ENCODE results near the gene TRRAP. TPM values are rescaled to one million over a fixed set of nuclear protein-coding genes. Genes with fewer than 3 reads are reported as not detected.
A peak's percentile ranks its signal among the peaks of the same experiment; 100 is the strongest.

The TRRAP gene
- total and polyA plus RNA-seq, 7 experiments from 2014 or later, result 3.2 to 72.3 (median 63.6) TPM

DNA sequence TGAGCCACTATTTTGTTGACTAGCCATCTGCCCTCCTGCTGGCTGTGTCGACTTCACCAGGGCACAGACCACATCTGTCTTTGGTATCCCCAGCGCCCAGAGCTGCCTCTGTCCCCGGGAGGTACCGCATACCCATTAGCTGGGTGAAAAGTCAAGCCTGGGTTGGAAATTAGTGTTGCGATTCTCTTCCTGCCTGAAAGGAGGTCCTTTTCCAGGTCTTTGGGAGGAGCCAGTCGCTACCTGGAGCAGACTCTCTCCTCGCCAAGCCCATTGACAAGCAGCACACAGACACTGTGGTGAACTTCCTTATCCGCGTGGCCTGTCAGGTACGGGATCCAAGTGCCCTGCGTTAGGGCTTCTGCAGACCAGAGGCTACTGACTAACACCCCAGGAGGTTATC lies 79.4 kb downstream of the TRRAP start:
- H3K27ac Mint-ChIP-seq, result no peak overlapping the region

DNA sequence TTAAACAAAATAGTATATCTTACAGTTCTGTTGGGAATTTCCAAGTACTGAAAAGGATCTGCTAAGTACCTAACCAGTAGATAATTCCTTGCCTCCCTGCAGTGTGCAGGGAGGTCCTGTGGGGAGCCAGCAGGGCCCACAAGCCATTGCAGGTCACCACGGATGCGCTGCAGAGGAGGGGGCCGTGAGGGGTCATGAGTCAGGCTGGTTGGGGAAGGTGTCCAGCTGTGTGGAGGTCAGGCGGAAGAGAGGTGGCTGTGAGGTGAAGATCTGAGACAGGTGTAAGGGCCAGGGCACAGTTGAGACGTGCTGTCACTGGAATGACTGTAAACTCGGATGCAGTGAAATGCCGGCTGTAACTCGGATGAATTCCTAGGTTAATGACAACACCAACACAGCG lies 80.6 kb downstream of the TRRAP start:
- H3K4me1 Mint-ChIP-seq, result peaks cover 0 to 1% (median 0%) of the 10 kb centered on the region in 7 donors
- peaks cover 18 to 72% (median 40%) of the 10 kb centered on the region in 5 donors for H3K36me3 Mint-ChIP-seq
- no peaks in the 10 kb centered on the region for H3K9me3 ChIP-seq (ENCODE audit: control insufficient read depth in 2 of 3, low read length in 3 of 3)
- no peaks in the 10 kb centered on the region for H3K27me3 ChIP-seq (ENCODE audit: control insufficient read depth in 2 of 2, insufficient read depth in 2 of 2, low read length in 2 of 2)
- H3K27ac ChIP-seq (ENCODE audit: low read depth, low read length), result no peak overlapping the region
- H3K4me3 ChIP-seq (ENCODE audit: low read length), result no peak overlapping the region
- CTCF ChIA-PET, result no interaction called here
- ATAC-seq, result no peak
- no peaks in the 10 kb centered on the region for H3K27me3 Mint-ChIP-seq
- POLR2A ChIA-PET, result no interaction called here
- intact Hi-C loops (cut with micrococcal nuclease), result no loop called here
- H3K36me3 ChIP-seq (ENCODE audit: control insufficient read depth in 2 of 3, insufficient read depth in 3 of 3, low read length in 3 of 3), result peaks cover 7 to 97% (median 16%) of the 10 kb centered on the region in 3 experiments
- DNase-seq, result no peak
- H3K4me3 Mint-ChIP-seq, result no peak overlapping the region
- H3K4me1 ChIP-seq (ENCODE audit: control insufficient read depth in 2 of 2, insufficient read depth in 2 of 2, low read length in 2 of 2), result no peaks in the 10 kb centered on the region
- no peaks in the 10 kb centered on the region for H3K9me3 Mint-ChIP-seq
- H3K27ac Mint-ChIP-seq, result peak overlapping the region in 2 of 9 donors; percentile 15 to 34

More for the DNA sequence above, 79.4 kb downstream of the TRRAP start:
- POLR2A ChIA-PET, result no interaction called here
- Histone ChIP-seq H3K4me3 (ENCODE audit: low read length) (no peak overlapping the region), H3K9me3 (ENCODE audit: control insufficient read depth in 2 of 3, low read length in 3 of 3) (no peaks in the 10 kb centered on the region), H3K4me1 (ENCODE audit: control insufficient read depth in 2 of 2, insufficient read depth in 2 of 2, low read length in 2 of 2) (no peaks in the 10 kb centered on the region), H3K27me3 (ENCODE audit: control insufficient read depth in 2 of 2, insufficient read depth in 2 of 2, low read length in 2 of 2) (no peaks in the 10 kb centered on the region), H3K27ac (ENCODE audit: low read depth, low read length) (no peak overlapping the region), H3K36me3 (ENCODE audit: control insufficient read depth in 2 of 3, insufficient read depth in 3 of 3, low read length in 3 of 3) (peaks cover 7 to 98% (median 14%) of the 10 kb centered on the region in 3 experiments)
- DNase-seq, result no peak
- H3K27me3 Mint-ChIP-seq, result no peaks in the 10 kb centered on the region
- peaks cover 18 to 76% (median 40%) of the 10 kb centered on the region in 5 donors for H3K36me3 Mint-ChIP-seq
- no peaks in the 10 kb centered on the region for H3K9me3 Mint-ChIP-seq
- intact Hi-C loops (cut with micrococcal nuclease), result no loop called here
- no peak overlapping the region for H3K4me3 Mint-ChIP-seq
- peaks cover 0 to 1% (median 0%) of the 10 kb centered on the region in 7 donors for H3K4me1 Mint-ChIP-seq
- no peak for ATAC-seq
- CTCF ChIA-PET, result no interaction called here

DNA sequence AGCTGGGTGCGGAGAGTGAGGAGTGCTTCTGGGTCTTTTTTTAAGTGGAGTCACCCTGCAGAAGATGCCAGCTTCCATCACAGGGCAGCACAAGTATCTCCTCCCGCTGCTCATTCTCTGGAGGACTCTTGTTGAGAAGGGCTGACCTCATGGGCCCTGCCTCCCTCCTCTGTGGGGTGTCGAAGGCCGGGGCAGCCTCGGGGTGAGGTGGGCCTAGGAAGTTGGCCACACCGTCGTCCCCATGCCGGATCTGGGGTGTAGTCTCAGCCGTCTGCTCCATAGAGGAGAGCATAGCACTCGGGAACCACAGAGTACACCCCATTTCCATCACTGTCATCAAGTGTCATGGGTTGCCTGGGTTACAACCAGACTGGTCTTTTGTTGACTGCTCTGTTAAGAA lies 85.0 kb downstream of the TRRAP start:
- Histone ChIP-seq H3K27me3 (ENCODE audit: control insufficient read depth in 2 of 2, insufficient read depth in 2 of 2, low read length in 2 of 2) (no peaks in the 10 kb centered on the region), H3K36me3 (ENCODE audit: control insufficient read depth in 2 of 3, insufficient read depth in 3 of 3, low read length in 3 of 3) (peaks cover 19 to 96% (median 47%) of the 10 kb centered on the region in 3 experiments), H3K27ac (ENCODE audit: low read depth, low read length) (no peak overlapping the region), H3K4me3 (ENCODE audit: low read length) (no peak overlapping the region), H3K4me1 (ENCODE audit: control insufficient read depth in 2 of 2, insufficient read depth in 2 of 2, low read length in 2 of 2) (no peaks in the 10 kb centered on the region), H3K9me3 (ENCODE audit: control insufficient read depth in 2 of 3, low read length in 3 of 3) (no peaks in the 10 kb centered on the region)
- no peak for ATAC-seq
- intact Hi-C loops (cut with micrococcal nuclease), result no loop called here
- Mint-ChIP-seq H3K9me3 (no peaks in the 10 kb centered on the region), H3K4me1 (no peaks in the 10 kb centered on the region), H3K36me3 (peaks cover 12 to 65% (median 29%) of the 10 kb centered on the region in 5 donors), H3K27ac (no peak overlapping the region), H3K4me3 (no peak overlapping the region), H3K27me3 (no peaks in the 10 kb centered on the region)
- CTCF ChIA-PET, result no interaction called here
- POLR2A ChIA-PET, result no interaction called here
- DNase-seq, result no peak

DNA sequence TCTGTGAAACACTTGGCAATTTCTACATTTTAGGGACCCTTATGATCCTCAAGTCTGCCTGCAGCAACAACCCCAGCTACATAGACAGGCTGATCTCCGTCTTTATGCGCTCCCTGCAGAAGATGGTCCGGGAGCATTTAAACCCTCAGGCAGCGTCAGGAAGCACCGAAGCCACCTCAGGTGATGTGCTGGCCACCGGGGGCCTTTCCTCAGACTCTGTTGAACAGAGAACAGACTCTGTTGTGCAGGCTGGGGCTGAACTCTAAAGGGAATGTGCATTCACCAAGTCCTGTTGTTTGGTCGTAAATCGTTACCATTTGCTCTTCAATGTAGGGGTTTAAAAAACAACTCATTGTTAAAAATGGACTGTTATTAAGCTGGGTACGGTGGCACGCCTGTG lies 86.3 kb downstream of the TRRAP start:
- CTCF ChIA-PET, result no interaction called here
- no peaks in the 10 kb centered on the region for H3K9me3 Mint-ChIP-seq
- peaks cover 29 to 95% (median 47%) of the 10 kb centered on the region in 3 experiments for H3K36me3 ChIP-seq (ENCODE audit: control insufficient read depth in 2 of 3, insufficient read depth in 3 of 3, low read length in 3 of 3)
- no peaks in the 10 kb centered on the region for H3K27me3 ChIP-seq (ENCODE audit: control insufficient read depth in 2 of 2, insufficient read depth in 2 of 2, low read length in 2 of 2)
- no peak overlapping the region for H3K4me3 ChIP-seq (ENCODE audit: low read length)
- H3K27ac Mint-ChIP-seq, result peak overlapping the region in 2 of 9 donors; percentile 14 to 55
- no peak overlapping the region for H3K27ac ChIP-seq (ENCODE audit: low read depth, low read length)
- POLR2A ChIA-PET, result no interaction called here
- H3K4me3 Mint-ChIP-seq, result no peak overlapping the region
- H3K4me1 ChIP-seq (ENCODE audit: control insufficient read depth in 2 of 2, insufficient read depth in 2 of 2, low read length in 2 of 2), result no peaks in the 10 kb centered on the region
- intact Hi-C loops (cut with micrococcal nuclease), result no loop called here
- peaks cover 11 to 69% (median 30%) of the 10 kb centered on the region in 5 donors for H3K36me3 Mint-ChIP-seq
- ATAC-seq, result no peak
- H3K4me1 Mint-ChIP-seq, result no peaks in the 10 kb centered on the region
- DNase-seq, result no peak
- no peaks in the 10 kb centered on the region for H3K27me3 Mint-ChIP-seq
- no peaks in the 10 kb centered on the region for H3K9me3 ChIP-seq (ENCODE audit: control insufficient read depth in 2 of 3, low read length in 3 of 3)

DNA sequence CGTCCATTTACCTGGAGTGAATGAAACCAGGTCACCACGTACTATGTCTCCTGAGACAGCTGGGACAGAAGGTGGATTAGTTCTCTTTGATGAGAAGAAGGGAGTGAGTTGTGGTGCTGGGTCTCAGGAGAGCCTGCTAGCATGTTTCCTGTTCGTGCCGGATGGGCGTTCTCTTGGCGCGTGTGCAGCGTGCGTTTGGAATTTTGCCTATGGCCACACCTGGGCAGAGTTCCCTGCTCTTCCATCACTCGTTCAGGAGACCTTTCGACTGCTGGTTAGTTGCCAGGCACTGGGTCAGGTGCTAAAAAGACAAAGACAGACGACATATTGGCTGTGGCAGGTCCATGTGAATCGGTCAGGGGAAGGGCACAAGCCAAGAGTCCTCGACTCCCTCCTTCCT lies 90.3 kb downstream of the TRRAP start:
- intact Hi-C loops (cut with micrococcal nuclease), result no loop called here
- Mint-ChIP-seq H3K4me3 (peak overlapping the region in 1 of 10 donors; percentile 47), H3K36me3 (peaks cover 10 to 75% (median 31%) of the 10 kb centered on the region in 5 donors), H3K9me3 (no peaks in the 10 kb centered on the region), H3K27me3 (no peaks in the 10 kb centered on the region), H3K4me1 (peaks cover 0 to 2% (median 0%) of the 10 kb centered on the region in 7 donors), H3K27ac (peak overlapping the region in 1 of 9 donors; percentile 18)
- no peak overlapping the region for H3K27ac ChIP-seq (ENCODE audit: low read depth, low read length)
- POLR2A ChIA-PET, result no interaction called here
- no peaks in the 10 kb centered on the region for H3K27me3 ChIP-seq (ENCODE audit: control insufficient read depth in 2 of 2, insufficient read depth in 2 of 2, low read length in 2 of 2)
- H3K4me3 ChIP-seq (ENCODE audit: low read length), result no peak overlapping the region
- no peaks in the 10 kb centered on the region for H3K4me1 ChIP-seq (ENCODE audit: control insufficient read depth in 2 of 2, insufficient read depth in 2 of 2, low read length in 2 of 2)
- ATAC-seq (no peak), DNase-seq (no peak)
- H3K9me3 ChIP-seq (ENCODE audit: control insufficient read depth in 2 of 3, low read length in 3 of 3), result no peaks in the 10 kb centered on the region
- H3K36me3 ChIP-seq (ENCODE audit: control insufficient read depth in 2 of 3, insufficient read depth in 3 of 3, low read length in 3 of 3), result peaks cover 36 to 97% (median 48%) of the 10 kb centered on the region in 3 experiments
- CTCF ChIA-PET, result no interaction called here

DNA sequence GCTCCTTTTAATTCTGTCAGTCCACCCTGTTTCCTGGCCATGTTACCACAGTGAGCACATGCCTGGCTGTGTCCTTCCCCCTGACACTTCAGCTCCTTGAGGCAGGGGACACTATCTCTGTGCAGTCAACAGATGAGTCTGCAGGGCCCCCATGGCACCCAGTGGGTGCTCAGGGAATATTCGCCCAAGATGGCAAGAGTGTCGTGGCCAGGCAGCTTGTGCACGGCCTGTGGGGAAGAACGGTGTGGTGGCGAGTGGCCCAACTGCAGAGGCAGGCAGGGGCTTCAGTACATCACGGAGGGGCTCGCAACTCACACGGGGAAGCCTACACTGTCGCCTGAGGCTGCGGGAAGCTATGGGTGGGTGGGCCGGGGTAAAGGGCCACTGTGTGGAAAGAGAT lies 91.1 kb downstream of the TRRAP start:
- no peaks in the 10 kb centered on the region for H3K27me3 ChIP-seq (ENCODE audit: control insufficient read depth in 2 of 2, insufficient read depth in 2 of 2, low read length in 2 of 2)
- H3K27ac ChIP-seq (ENCODE audit: low read depth, low read length), result no peak overlapping the region
- H3K36me3 ChIP-seq (ENCODE audit: control insufficient read depth in 2 of 3, insufficient read depth in 3 of 3, low read length in 3 of 3), result peaks cover 43 to 99% (median 44%) of the 10 kb centered on the region in 3 experiments
- peak overlapping the region in 1 of 9 donors; percentile 59 for H3K27ac Mint-ChIP-seq
- peaks cover 0 to 2% (median 0%) of the 10 kb centered on the region in 7 donors for H3K4me1 Mint-ChIP-seq
- peaks cover 16 to 79% (median 36%) of the 10 kb centered on the region in 5 donors for H3K36me3 Mint-ChIP-seq
- H3K9me3 Mint-ChIP-seq, result no peaks in the 10 kb centered on the region
- DNase-seq (no peak), ATAC-seq (no peak)
- ChIA-PET POLR2A (no interaction called here), CTCF (no interaction called here)
- H3K9me3 ChIP-seq (ENCODE audit: control insufficient read depth in 2 of 3, low read length in 3 of 3), result no peaks in the 10 kb centered on the region
- intact Hi-C loops (cut with micrococcal nuclease), result no loop called here
- no peaks in the 10 kb centered on the region for H3K27me3 Mint-ChIP-seq
- no peak overlapping the region for H3K4me3 ChIP-seq (ENCODE audit: low read length)
- peak overlapping the region in 1 of 10 donors; percentile 2 for H3K4me3 Mint-ChIP-seq
- H3K4me1 ChIP-seq (ENCODE audit: control insufficient read depth in 2 of 2, insufficient read depth in 2 of 2, low read length in 2 of 2), result no peaks in the 10 kb centered on the region

DNA sequence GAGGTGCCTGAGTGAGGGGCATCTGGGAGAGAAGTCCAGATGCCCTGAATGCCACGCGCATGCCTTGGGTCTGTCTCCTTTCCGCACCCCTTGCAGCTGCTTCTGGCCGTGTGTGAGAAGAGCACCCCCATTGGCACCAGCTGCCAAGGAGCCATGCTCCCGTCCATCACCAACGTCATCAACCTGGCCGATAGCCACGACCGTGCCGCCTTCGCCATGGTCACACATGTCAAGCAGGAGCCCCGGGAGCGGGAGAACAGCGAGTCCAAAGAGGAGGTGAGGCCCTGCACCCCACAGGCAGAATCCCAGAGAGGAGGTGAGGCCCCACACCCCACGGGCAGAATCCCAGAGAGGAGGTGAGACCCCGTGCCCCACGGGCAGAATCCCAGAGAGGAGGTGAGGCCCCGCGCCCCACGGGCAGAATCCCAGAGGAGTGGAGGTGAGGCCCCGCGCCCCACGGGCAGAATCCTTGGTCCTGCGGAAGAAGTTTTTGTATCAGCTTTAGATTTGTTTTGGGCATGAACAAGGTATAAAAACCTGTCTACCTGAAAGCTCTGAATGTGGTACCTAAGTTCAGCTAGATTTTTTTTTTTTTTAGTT lies 91.8 kb downstream of the TRRAP start:
- H3K9me3 ChIP-seq (ENCODE audit: control insufficient read depth in 2 of 3, low read length in 3 of 3), result no peaks in the 10 kb centered on the region
- ChIA-PET CTCF (no interaction called here), POLR2A (no interaction called here)
- H3K4me1 Mint-ChIP-seq, result peaks cover 0 to 2% (median 0%) of the 10 kb centered on the region in 7 donors
- peaks cover 16 to 79% (median 36%) of the 10 kb centered on the region in 5 donors for H3K36me3 Mint-ChIP-seq
- no peak overlapping the region for H3K27ac ChIP-seq (ENCODE audit: low read depth, low read length)
- peaks cover 36 to 99% (median 47%) of the 10 kb centered on the region in 3 experiments for H3K36me3 ChIP-seq (ENCODE audit: control insufficient read depth in 2 of 3, insufficient read depth in 3 of 3, low read length in 3 of 3)
- DNase-seq (no peak), ATAC-seq (no peak)
- no peak overlapping the region for H3K4me3 Mint-ChIP-seq
- H3K4me3 ChIP-seq (ENCODE audit: low read length), result no peak overlapping the region
- H3K27me3 Mint-ChIP-seq, result no peaks in the 10 kb centered on the region
- intact Hi-C loops (cut with micrococcal nuclease), result no loop called here
- no peak overlapping the region for H3K27ac Mint-ChIP-seq
- no peaks in the 10 kb centered on the region for H3K9me3 Mint-ChIP-seq
- H3K27me3 ChIP-seq (ENCODE audit: control insufficient read depth in 2 of 2, insufficient read depth in 2 of 2, low read length in 2 of 2), result no peaks in the 10 kb centered on the region
- no peaks in the 10 kb centered on the region for H3K4me1 ChIP-seq (ENCODE audit: control insufficient read depth in 2 of 2, insufficient read depth in 2 of 2, low read length in 2 of 2)

Measured in naive thymus-derived CD4-positive, alpha-beta T cell (primary cell).